ENCODE data around the gene TRIM67.

DNA sequence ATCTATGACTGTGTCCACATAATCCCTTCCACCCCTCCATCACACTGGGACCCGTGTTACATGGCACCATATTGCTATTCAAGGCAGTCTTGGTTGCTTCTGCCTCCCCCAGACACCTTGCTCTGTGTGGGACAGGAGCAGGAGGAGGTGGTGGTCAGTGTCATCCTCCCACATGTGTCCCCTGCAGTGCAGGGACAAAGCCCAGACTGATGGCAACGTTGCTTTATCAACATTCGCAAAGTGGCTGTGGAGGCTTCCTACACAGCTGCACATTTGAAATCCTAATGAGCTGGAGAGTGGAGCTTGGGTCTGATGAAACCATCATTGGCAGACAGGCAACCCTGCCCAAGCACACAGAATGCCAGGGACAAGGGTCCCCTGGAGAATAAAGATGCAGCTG lies 26.2 kb downstream of the TRIM67 start:
- TF ChIP-seq POLR2A (IDR thresholded peaks at IDR 0.05; ENCODE audit: low read depth, low read length) (no peak), TAF1 (IDR thresholded peaks at IDR 0.05; ENCODE audit: borderline replicate concordance, low read depth, low read length) (no peak)
